ENCODE measurements around the gene CD164L2. TPM values are rescaled to one million over a fixed set of nuclear protein-coding genes. Genes with fewer than 3 reads are reported as not detected.
A peak's percentile ranks its signal among the peaks of the same experiment; 100 is the strongest.

CD164L2 gene
- total RNA-seq, 1 donor from 2014 or later: not detected

DNA sequence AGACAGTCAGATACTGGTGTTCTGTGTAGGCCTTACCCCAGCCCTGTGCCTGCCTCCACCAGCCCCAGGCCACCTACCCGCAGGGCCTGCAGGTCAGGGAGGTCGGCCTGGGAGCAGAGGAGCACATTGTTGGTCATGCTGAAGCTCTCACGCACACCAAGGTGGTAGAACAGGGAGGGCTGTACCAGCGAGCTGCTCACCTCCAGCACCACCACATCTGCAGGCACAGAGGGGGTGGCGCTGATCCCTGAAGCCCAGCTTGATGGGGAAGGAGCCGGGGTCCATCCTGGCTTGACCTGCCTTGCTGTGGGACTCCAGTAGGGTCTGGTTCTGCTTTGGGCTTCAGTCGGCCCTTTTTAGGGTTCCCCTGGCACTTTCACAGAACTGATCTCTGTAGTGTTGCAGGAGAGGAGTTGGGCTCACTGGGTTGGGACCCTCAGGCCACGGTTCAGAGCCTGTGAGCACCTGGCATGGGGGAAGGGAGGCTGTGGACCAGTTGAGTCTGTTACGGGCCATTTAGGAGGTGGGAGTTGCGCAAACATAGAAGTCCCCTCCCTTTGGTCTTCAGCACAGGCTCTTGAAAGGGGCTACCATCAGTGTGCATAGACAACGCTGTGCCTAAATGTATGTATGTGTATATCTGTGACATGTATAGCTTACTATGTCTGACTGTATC is 18.3 kb downstream of the CD164L2 start:
- Mint-ChIP-seq H3K36me3 (ENCODE audit: unreplicated experiment) (no peaks in the 10 kb centered on the region), H3K27me3 (ENCODE audit: unreplicated experiment) (peaks cover 9% of the 10 kb centered on the region), H3K27ac (ENCODE audit: unreplicated experiment) (no peak overlapping the region), H3K4me3 (ENCODE audit: unreplicated experiment) (peak overlapping the region; percentile 72), H3K4me1 (ENCODE audit: low read depth, unreplicated experiment) (peaks cover 11% of the 10 kb centered on the region), H3K9me3 (ENCODE audit: unreplicated experiment) (peaks cover 2% of the 10 kb centered on the region)
- TF ChIP-seq, protein P1, sequence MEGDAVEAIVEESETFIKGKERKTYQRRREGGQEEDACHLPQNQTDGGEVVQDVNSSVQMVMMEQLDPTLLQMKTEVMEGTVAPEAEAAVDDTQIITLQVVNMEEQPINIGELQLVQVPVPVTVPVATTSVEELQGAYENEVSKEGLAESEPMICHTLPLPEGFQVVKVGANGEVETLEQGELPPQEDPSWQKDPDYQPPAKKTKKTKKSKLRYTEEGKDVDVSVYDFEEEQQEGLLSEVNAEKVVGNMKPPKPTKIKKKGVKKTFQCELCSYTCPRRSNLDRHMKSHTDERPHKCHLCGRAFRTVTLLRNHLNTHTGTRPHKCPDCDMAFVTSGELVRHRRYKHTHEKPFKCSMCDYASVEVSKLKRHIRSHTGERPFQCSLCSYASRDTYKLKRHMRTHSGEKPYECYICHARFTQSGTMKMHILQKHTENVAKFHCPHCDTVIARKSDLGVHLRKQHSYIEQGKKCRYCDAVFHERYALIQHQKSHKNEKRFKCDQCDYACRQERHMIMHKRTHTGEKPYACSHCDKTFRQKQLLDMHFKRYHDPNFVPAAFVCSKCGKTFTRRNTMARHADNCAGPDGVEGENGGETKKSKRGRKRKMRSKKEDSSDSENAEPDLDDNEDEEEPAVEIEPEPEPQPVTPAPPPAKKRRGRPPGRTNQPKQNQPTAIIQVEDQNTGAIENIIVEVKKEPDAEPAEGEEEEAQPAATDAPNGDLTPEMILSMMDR (IDR thresholded peaks at IDR 0.05; ENCODE audit: partially characterized antibody, unreplicated experiment): no peak
- no peak for DNase-seq

DNA sequence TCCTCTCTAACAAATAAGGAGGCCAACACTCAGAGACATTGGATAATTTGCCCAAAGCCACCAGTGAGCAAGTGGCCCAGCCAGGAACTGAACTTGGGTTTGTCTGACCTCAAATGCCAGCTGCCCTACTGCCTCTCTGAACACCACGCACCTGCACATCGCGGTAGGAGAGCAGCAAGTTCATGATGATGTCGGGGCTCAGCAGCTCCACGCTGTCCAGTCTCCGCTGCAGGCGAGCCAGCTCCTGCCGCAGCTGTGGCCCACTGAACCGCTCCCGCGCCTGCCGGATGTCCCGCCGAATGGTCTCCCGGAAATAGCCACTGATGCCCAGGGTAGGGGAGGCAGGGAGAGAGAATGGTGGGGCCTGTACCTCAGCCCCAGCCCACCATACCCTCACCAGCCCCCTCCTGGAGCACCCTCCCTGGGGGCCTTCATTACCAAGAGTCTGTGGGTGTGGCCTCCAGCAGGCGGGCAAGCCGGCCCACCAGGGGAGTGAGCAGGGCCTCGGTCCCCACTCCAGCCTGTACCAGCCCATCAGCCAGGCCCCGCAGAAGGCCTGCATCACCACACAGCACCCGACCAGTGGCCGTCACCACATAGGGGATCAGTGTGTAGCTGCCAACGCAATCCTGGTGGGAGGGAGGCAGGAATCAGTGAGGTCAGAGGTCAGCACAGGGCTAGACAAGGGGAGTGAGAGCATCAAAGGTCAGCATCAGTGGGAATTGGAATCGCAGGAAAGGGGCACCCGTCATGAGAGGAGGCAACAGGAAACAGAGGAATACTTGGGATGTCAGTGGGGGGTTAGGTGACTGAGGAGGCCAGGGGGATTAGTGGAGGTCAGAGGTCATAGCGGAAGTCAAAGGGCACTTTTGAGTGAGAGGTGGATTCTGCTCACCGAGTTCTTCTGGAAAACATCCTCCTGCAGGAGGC is 19.1 kb downstream of the CD164L2 start:
- Mint-ChIP-seq H3K4me3 (ENCODE audit: unreplicated experiment) (no peak overlapping the region), H3K4me1 (ENCODE audit: low read depth, unreplicated experiment) (peaks cover 12% of the 10 kb centered on the region), H3K36me3 (ENCODE audit: unreplicated experiment) (no peaks in the 10 kb centered on the region), H3K27me3 (ENCODE audit: unreplicated experiment) (peaks cover 11% of the 10 kb centered on the region), H3K9me3 (ENCODE audit: unreplicated experiment) (peaks cover 3% of the 10 kb centered on the region), H3K27ac (ENCODE audit: unreplicated experiment) (no peak overlapping the region)
- TF ChIP-seq, protein P1 (IDR thresholded peaks at IDR 0.05; ENCODE audit: partially characterized antibody, unreplicated experiment): no peak
- no peak for DNase-seq

DNA sequence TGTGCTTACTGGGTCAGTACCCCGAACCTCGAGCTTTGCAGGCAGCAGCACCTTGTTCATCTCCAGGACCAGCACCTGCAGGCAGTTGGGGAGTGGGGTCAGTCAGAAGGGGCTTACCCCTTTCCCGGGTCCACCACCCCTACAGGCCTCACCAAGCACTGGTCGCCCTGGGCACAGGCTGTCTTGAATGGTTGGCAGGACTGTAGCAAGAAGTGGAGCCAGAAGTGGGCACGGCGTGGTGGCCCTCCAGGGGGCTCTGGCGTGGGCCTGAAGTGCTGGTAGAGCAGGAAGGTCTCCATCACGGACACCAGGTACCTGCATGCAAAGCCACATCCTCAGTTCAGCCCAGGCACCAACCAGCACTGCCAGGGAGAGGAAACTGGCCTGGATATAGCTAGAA is 21.6 kb downstream of the CD164L2 start:
- H3K27ac Mint-ChIP-seq (ENCODE audit: unreplicated experiment): no peak overlapping the region
- peaks cover 11% of the 10 kb centered on the region for H3K27me3 Mint-ChIP-seq (ENCODE audit: unreplicated experiment)
- DNase-seq: no peak
- H3K4me3 Mint-ChIP-seq (ENCODE audit: unreplicated experiment): peak overlapping the region; percentile 42
- peaks cover 12% of the 10 kb centered on the region for H3K4me1 Mint-ChIP-seq (ENCODE audit: low read depth, unreplicated experiment)
- peaks cover 7% of the 10 kb centered on the region for H3K9me3 Mint-ChIP-seq (ENCODE audit: unreplicated experiment)
- no peaks in the 10 kb centered on the region for H3K36me3 Mint-ChIP-seq (ENCODE audit: unreplicated experiment)
- TF ChIP-seq, protein P1 (IDR thresholded peaks at IDR 0.05; ENCODE audit: partially characterized antibody, unreplicated experiment): no peak

DNA sequence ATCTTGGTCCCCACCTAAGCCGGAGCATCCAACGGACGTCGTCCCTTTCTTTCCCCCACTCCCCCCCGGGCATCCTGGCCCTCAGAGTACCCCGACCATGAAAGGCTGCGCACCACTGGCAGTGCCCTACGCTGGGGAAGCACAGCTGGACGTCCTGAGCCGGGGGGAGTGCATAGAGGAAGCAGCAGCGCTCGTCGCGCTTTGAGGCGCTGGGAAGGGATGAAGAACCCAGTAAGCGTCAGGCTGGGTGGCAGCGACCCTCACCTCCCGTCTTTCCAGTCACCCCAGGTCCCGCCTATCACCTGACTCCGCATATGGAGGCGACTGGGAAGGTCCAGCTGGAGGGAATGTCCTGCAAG is 22.1 kb downstream of the CD164L2 start:
- Mint-ChIP-seq H3K4me3 (ENCODE audit: unreplicated experiment) (peak overlapping the region; percentile 42), H3K9me3 (ENCODE audit: unreplicated experiment) (peaks cover 7% of the 10 kb centered on the region), H3K27me3 (ENCODE audit: unreplicated experiment) (peaks cover 11% of the 10 kb centered on the region), H3K36me3 (ENCODE audit: unreplicated experiment) (no peaks in the 10 kb centered on the region), H3K4me1 (ENCODE audit: low read depth, unreplicated experiment) (peaks cover 12% of the 10 kb centered on the region), H3K27ac (ENCODE audit: unreplicated experiment) (no peak overlapping the region)
- no peak for DNase-seq
- TF ChIP-seq, protein P1 (IDR thresholded peaks at IDR 0.05; ENCODE audit: partially characterized antibody, unreplicated experiment): no peak

Data from glutamatergic neuron (in vitro differentiated cells).